ENCODE data around the gene MIEN1. TPM values are rescaled to one million over a fixed set of nuclear protein-coding genes. Genes with fewer than 3 reads are reported as not detected.

The MIEN1 gene
- total RNA-seq, 1 experiment from 2014 or later = 40.6 TPM

DNA sequence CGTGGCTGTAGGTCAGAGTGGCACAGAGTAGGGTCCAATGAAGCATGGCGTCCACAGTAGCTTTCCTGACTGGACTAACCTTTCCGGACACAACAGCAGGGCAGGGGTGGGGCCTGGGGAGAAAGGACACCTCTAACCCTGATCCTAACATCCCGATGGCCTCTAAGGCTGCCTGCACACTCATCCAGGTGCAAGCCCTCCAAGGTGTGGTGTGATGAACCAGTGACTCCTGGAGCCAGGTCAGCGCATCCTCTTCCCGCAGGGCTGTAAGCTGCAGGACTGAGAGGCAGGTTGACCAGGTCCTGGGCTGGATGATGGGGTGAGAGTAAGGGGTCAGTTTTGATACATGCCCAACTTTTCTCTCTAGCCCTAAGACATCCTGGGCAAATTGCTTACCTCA, 33.6 kb downstream of the MIEN1 start:
- ATAC-seq (no peak), DNase-seq (ENCODE audit: low spot score) (no peak)
- ChIA-PET CTCF (interaction anchor here (0.7 to 3.7 kb wide), 17 partner anchors 8 to 149 kb away, joined by 3 to 29 read pairs (median 6); partner anchors contain the start of genes MIEN1, PGAP3, PNMT and PPP1R1B), POLR2A (interaction anchor here (1.3 to 1.8 kb wide), 3 partner anchors 9 to 43 kb away, joined by 4 to 10 read pairs (median 5); partner anchors contain the start of genes MIEN1 and PGAP3)
- peak overlapping the region; percentile 88 for H3K27ac Mint-ChIP-seq
- H3K36me3 Mint-ChIP-seq = no peaks in the 10 kb centered on the region
- no peak for TF ChIP-seq NFYB (CRISPR knock-in tag; conservative IDR thresholded peaks at IDR 0.05; ENCODE audit: low read depth)
- TF ChIP-seq, protein P1, sequence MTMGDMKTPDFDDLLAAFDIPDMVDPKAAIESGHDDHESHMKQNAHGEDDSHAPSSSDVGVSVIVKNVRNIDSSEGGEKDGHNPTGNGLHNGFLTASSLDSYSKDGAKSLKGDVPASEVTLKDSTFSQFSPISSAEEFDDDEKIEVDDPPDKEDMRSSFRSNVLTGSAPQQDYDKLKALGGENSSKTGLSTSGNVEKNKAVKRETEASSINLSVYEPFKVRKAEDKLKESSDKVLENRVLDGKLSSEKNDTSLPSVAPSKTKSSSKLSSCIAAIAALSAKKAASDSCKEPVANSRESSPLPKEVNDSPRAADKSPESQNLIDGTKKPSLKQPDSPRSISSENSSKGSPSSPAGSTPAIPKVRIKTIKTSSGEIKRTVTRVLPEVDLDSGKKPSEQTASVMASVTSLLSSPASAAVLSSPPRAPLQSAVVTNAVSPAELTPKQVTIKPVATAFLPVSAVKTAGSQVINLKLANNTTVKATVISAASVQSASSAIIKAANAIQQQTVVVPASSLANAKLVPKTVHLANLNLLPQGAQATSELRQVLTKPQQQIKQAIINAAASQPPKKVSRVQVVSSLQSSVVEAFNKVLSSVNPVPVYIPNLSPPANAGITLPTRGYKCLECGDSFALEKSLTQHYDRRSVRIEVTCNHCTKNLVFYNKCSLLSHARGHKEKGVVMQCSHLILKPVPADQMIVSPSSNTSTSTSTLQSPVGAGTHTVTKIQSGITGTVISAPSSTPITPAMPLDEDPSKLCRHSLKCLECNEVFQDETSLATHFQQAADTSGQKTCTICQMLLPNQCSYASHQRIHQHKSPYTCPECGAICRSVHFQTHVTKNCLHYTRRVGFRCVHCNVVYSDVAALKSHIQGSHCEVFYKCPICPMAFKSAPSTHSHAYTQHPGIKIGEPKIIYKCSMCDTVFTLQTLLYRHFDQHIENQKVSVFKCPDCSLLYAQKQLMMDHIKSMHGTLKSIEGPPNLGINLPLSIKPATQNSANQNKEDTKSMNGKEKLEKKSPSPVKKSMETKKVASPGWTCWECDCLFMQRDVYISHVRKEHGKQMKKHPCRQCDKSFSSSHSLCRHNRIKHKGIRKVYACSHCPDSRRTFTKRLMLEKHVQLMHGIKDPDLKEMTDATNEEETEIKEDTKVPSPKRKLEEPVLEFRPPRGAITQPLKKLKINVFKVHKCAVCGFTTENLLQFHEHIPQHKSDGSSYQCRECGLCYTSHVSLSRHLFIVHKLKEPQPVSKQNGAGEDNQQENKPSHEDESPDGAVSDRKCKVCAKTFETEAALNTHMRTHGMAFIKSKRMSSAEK (CRISPR knock-in tag; IDR thresholded peaks at IDR 0.05; ENCODE audit: borderline replicate concordance) = no peak
- TF ChIP-seq, protein P2, sequence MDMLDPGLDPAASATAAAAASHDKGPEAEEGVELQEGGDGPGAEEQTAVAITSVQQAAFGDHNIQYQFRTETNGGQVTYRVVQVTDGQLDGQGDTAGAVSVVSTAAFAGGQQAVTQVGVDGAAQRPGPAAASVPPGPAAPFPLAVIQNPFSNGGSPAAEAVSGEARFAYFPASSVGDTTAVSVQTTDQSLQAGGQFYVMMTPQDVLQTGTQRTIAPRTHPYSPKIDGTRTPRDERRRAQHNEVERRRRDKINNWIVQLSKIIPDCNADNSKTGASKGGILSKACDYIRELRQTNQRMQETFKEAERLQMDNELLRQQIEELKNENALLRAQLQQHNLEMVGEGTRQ (CRISPR knock-in tag; IDR thresholded peaks at IDR 0.05) = no peak
- TF ChIP-seq GRHL2 (CRISPR knock-in tag; IDR thresholded peaks at IDR 0.05; ENCODE audit: insufficient replicate concordance, severe bottlenecking) = no peak
- no peak for TF ChIP-seq CBFB (CRISPR knock-in tag; IDR thresholded peaks at IDR 0.05; ENCODE audit: low read depth)
- no peak for TF ChIP-seq ATF3 (CRISPR knock-in tag; conservative IDR thresholded peaks at IDR 0.05)
- no peak for TF ChIP-seq GTF2I (CRISPR knock-in tag; conservative IDR thresholded peaks at IDR 0.05)
- no peak for TF ChIP-seq PRDM15 (CRISPR knock-in tag; IDR thresholded peaks at IDR 0.05)
- TF ChIP-seq, protein P3, sequence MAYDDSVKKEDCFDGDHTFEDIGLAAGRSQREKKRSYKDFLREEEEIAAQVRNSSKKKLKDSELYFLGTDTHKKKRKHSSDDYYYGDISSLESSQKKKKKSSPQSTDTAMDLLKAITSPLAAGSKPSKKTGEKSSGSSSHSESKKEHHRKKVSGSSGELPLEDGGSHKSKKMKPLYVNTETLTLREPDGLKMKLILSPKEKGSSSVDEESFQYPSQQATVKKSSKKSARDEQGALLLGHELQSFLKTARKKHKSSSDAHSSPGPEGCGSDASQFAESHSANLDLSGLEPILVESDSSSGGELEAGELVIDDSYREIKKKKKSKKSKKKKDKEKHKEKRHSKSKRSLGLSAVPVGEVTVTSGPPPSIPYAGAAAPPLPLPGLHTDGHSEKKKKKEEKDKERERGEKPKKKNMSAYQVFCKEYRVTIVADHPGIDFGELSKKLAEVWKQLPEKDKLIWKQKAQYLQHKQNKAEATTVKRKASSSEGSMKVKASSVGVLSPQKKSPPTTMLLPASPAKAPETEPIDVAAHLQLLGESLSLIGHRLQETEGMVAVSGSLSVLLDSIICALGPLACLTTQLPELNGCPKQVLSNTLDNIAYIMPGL (CRISPR knock-in tag; IDR thresholded peaks at IDR 0.05) = no peak
- TF ChIP-seq IRF2 (CRISPR knock-in tag; IDR thresholded peaks at IDR 0.05; ENCODE audit: borderline replicate concordance, low read depth) = no peak
- no peak for TF ChIP-seq ZNF263 (CRISPR knock-in tag; IDR thresholded peaks at IDR 0.05; ENCODE audit: low read depth)
- no peak for TF ChIP-seq ZNF396 (CRISPR knock-in tag; IDR thresholded peaks at IDR 0.05; ENCODE audit: borderline replicate concordance)
- TF ChIP-seq NFE2L1 (CRISPR knock-in tag; IDR thresholded peaks at IDR 0.05) = no peak
- no peak for TF ChIP-seq FOXP1 (CRISPR knock-in tag; IDR thresholded peaks at IDR 0.05; ENCODE audit: borderline replicate concordance)
- no peak for TF ChIP-seq ZNF416 (CRISPR knock-in tag; IDR thresholded peaks at IDR 0.05)
- TF ChIP-seq RELA (CRISPR knock-in tag; IDR thresholded peaks at IDR 0.05; ENCODE audit: borderline replicate concordance) = no peak
- no peaks in the 10 kb centered on the region for H3K9me3 Mint-ChIP-seq
- no peaks in the 10 kb centered on the region for H3K27me3 Mint-ChIP-seq (ENCODE audit: low read depth)
- peak overlapping the region; percentile 16; the same call in 1 of the 2 replicates for H3K4me3 Mint-ChIP-seq
- peaks cover 56% of the 10 kb centered on the region for H3K4me1 Mint-ChIP-seq

Measured in WTC11 (cell line).